Stimulated activated CD4-positive, alpha-beta T cell treated with anti-CD3 and anti-CD28 coated beads, Interleukin-12 subunit alpha, Interleukin-12 subunit beta, amount 100 ng/mL, for 24 hours (primary cell): ENCODE measurements around the gene USP32.
"Not testable (repeated sequence)": the region's sequence is repeated elsewhere in the genome, so short reads cannot be mapped to it uniquely, and the experiment has no call there.

ENCODE experiments used
- DNase-seq, 2 experiments: peaks; one replicate each; pipeline ENCODE4 v3.0.0-alpha.2; 2020; ENCODE audit warnings: low read depth in 2 of 2

USP32 gene

DNA sequence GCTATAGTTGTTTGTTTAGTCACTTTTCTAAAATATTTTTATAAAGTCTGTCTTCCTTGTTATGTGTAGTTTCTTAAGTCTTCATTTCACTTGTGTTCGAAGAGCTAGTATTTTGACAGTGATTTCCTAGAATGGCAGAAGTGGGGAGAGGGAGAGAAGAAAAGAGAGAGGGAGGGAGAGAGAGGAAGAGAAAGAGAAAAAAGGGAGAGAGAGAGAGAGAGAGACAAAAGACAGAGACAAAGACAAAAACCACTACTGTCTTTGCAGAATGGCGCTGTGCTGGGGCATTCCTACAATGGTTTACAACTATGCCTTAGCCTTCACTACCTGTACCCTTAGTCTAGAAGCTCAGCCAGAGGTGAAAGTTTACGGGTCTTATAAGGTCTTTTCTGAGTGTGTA, 151.6 kb downstream of the USP32 start:
- no peak for DNase-seq

DNA sequence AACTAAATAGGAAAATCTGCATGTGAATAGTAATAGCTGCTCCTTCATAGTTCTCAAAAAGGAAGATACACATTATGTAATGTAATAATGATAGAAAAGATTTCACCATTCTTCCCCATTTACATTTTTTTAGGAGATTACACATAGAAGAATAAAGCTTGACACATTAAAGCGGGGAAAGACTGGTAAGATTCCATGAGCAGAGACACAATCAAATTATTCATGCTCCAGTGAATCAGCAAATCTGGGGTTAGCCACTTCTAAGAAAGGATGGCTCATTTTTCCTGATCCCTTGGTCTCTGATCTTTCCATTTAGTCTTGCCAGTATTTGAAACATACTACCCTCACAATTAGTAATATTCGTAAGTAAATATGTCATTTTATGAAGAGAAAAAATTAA, 160.2 kb downstream of the USP32 start:
- DNase-seq: no peak

DNA sequence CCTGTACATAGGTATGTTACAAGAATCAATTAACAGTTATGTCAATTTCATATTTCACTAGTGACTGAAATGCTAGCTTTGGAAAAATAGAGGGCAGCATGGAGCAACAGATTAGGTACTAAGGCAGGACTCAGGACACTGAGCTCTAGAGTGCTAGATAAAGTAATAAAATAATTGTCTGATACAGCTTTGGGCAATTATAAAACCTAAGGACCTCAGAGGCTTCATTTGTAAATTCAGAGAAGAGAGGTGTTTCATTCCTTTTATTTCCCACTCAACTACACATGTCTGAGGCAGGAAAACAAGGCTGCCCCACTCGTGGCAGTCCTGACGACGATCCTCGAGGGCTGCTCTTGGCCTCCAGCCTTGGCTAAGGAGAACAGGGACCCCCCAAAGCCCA, 160.7 kb downstream of the USP32 start:
- no peak for DNase-seq

DNA sequence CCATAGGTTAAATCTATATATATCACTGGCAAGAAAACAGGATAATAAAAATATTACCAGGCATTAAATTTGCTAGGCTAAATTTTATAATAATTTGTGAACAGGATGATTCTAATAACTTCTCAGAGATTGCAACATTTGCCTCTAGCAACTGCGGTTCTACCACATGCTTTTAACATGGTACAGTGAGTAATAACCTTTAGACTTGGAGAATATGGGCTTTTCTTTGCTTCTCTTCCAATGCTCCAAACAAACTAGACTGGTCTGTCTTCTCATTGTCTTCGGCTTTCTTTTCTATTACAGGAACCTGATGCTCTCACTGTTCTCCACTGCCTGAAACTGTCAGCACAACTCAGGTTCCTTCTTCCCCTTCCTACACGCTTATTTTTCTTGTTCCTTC, 161.6 kb downstream of the USP32 start:
- DNase-seq: no peak

DNA sequence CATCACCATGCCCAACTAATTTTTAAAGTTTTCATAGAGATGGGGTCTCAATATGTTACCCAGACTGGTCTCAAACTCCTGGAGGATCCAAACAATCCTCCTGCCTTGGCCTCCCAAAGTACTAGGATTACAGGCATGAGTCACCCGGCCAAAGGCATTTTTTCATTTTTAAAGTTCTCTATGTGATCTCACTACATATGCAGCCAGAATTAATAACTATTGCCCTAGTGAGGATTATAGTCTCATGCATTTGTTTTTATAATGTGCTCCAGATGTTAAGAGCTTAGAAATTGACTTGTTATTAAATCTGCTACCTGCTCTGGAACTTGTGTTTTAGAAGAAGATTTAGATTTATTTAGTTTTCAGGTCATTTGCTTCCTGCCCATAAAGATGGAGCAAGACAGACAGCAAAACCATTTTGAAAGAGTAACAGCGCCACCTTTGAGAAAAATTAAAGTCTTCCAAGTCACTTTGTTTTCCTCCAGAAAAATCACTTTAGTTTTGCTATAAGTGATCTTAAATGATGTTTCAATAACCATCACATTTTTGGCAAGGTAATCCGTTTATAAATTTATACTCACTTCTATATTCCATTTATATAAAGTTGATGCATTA, 162.6 kb downstream of the USP32 start:
- DNase-seq: no peak

DNA sequence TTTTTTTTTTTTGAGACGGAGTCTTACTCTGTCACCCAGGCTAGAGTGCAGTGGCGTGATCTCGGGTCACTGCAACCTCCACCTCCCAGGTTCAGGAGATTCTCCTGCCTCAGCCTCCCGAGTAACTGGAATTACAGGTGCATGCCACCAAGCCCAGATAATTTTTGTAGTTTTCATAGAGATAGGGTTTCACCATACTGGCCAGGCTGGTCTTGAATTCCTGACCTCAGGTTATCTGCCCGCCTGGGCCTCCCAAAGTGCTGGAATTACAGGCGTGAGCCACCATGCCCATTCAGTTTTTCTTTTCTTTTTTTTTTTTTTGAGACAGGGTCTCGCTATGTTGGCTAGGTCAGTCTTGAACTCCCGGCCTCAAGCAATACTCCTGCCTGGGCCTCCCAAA, 164.7 kb downstream of the USP32 start:
- DNase-seq: not testable (repeated sequence)

DNA sequence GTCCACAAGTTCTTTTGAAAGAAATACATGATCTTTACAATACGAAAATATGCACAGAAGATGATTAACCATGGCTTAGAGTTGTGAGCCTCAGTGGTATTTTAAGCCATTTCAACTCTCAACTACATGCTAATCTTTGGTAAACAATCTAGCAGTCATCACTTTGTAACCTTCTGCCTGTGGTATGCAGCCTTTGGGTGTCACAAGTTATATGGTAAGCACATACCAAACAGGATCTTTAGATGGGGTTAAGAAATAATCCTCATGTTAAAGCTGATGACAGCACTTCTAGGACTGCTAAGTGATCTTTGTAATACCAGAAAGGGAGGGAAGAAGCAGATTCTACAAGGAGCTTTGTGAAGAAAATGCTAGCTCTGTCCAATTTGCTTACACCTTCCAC, 167.9 kb downstream of the USP32 start:
- no peak for DNase-seq

DNA sequence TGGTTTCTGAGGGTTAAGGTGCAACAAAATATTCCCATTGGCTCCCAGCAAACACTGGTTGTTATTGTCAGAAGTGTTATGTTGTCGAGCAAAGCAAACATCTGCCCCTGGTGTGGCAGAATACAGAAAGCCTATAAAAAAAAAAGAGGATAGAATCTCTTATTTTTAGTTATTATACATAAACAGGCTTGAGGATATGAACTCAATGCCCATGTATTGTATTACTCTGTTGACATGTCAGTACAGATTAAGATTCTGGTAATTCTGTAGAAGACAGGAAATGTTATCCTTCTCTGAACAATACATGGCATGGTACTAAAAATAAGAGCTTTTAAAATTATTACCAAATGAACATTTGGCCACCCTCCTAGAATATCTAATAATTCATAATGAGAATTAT, 168.5 kb downstream of the USP32 start:
- no peak for DNase-seq

DNA sequence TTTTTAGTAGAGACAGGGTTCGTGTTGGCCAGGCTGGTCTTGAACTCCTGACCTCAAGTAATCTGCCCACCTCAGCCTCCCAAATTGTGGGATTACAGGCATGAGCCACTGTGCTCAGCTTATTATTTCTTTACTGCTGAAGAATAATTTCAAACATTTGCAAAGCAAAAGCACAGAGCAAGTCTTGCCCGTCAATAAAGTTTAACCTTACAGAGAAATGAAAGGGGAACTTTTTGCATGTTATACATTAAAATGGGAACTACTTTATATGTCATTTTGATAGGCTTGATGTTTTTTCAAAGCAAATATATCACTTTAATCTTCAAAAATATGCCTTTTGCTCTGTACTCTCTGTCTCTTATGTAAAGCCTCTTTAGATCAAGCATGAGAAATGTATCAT, 173.2 kb downstream of the USP32 start:
- DNase-seq: not testable (repeated sequence)

DNA sequence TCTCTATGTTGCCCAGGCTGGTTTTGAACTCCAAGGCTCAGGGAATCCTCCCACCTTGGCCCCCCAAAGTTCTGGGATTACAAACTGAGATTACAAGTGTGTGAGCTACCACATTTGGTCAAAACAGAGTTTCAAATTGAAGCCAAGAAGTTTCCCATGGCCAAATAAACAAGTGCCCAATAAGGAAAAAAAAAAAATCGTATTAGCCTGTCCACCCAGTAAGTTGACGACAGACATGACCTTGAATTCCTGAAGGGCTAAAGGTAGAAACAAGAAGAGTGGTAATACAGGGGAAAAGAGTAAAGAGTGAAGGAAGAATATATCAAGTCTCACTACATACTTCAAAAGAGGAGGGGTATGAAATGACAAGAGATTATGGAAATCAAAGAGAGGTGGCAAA, 176.0 kb downstream of the USP32 start:
- DNase-seq: not testable (repeated sequence)

DNA sequence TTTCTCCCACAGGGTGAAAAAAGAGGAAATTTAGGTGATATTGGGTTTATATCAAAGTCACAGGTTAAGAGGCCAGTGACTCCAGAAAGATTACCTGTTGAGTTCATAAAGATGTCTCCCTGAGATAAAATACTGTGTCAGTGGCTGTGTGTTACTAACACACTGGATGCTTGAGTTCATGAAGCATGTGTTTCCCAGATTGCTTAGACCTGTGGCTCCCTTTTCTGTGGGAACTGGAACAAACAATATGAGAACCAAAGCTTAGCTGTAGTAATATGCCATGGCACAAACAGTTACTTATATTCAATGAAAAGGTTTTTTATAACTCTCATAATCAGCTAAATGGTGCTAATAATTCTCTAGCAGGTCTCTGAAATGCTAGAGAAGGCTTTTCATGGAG, 180.7 kb downstream of the USP32 start:
- DNase-seq: not testable (repeated sequence)

DNA sequence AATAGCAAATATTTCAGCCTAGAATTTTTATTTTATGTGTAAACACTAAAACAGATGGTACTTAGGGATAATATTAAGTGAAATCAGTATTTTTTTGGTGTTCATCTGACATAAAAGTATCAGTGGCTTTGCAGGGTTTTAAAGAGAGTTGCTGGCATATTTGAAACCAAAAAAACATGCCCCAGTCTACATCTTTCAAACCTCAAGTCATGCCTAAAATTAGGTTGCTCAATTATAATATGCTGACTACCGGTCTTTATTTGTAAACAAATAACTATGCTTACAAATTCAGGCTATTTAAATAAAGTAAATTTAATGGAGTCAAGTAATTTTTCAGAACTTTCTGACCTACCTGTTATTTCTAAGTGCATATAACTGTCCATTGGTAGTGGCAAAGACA, 183.6 kb downstream of the USP32 start:
- not testable (repeated sequence) for DNase-seq

DNA sequence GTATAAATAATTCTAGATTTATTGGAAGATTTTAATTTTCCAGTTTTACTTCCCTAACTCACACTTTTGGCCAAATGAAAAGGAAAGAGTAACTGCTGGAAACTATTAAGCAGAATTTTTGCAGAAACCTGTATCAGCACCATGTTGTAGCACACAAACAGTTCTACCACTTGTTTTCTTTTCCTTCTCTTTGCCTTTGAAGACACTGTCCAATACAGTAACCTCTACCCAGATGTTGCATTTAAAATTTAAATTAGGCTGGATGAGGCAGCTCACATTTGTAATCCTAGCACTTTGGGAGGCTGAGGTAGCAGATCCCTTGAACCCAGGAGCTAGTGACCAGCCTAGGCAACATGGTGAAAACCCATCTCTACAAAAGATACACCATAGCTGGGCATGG, 186.2 kb downstream of the USP32 start:
- not testable (repeated sequence) for DNase-seq

DNA sequence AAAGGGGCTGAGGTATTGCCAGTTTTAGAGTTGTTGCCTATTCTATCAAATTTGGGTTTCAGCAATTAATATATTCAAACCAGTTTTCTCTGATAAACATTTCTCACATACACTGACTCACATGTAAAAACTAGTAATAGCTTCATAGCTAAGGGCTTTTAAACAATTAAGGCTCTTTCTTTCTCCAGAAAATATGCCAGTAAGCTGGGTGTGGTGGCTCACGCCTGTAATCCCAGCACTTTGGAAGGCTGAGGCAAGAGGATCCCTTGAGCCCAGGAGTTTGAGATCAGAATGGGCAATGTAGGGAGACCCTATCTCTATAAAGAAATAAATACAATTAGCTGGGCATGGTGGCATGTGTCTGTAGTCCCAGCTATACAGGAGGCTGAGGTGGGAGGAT, 193.3 kb downstream of the USP32 start:
- DNase-seq: not testable (repeated sequence)

DNA sequence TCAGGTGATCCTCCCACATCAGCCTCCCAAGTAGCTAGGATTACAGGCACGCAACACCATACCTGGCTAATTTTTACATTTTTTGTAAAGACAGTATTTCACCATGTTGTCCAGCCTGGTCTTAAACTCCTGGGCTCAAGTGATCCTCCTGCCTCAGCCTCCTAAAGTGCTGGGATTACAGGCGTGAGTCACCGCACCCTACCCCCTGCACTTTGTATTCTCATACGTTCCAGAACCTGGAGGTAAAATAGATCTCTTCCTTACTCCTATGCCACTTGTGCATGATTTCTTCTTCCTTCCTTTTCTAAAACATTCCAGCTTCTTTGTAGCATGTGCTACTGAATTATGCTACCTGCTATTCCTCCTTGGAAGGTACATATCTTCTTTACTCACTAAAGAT, 197.8 kb downstream of the USP32 start:
- DNase-seq: not testable (repeated sequence)

DNA sequence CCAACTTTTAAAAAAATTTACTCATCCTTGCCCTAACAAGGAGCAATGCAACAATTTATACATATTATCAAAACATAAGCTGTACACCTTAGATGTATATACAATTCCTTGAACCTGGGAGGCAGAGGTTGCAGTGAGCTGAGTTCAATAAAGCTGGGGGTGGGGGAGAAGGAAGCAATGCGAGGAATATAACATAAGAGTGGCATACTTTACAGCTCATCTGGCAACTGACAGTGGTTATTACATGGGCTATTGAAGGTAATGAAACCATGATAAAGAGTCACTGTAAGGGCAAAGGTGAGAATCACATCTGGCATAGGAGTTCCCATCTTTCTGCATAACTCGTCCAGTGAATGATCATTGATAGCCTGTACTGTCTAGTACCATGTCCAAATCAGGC, 198.5 kb downstream of the USP32 start:
- DNase-seq: no peak

DNA sequence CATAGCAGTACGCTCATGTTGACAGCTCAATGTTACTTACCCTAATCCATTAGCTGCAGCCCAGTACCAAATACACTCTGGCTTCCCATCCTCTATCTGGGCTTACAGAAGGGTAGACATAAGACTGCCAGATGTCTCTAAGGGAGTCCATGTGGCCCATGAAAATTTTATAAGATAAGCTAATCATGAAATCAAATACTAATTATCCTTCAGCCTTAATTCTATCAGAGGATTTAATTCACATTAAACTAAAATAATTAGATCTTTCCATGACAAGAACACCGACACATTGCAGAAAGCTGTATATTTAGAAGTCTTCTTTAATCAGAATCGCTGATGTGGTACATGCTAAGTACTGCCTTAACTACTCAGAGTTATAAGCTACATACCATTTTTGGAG, 198.9 kb downstream of the USP32 start:
- DNase-seq: not testable (repeated sequence)

DNA sequence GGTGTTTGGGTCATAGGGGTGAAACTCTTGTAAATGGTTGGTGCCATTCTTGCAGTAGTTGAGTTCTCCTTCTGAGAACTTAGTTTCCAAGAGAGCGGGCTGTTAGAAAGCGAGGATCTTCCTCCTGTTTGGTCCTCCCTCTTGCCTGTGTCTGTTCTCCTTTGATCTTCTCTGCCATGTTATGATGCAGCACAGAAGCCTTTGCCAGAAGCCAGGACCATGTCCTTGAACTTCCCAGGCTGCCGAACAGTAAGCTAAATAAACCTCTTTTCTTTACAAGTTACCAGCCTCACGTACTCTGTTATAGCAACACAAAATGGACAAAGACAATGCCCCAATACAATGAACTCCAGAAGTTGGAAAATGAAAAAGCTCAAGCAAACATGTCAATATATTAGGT, 201.9 kb downstream of the USP32 start:
- DNase-seq: not testable (repeated sequence)

DNA sequence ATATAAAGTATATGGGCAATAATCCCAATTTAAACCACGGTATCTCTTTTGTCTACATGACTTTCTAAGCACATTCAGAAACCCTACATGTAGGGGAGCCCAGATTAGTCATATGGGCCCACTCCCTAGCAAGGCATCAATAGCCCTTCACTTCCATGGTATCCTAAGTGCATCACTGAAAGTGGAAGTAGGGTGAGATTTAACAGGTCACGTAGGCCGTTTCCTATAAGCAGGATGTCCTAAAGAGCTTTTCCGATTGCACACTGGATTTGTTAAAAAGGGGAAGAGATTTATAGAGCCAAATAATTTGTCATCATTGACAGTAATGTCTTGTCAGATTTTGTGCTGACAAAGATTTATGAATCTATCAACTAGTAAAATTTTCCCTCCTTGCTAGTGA, 203.2 kb downstream of the USP32 start:
- no peak for DNase-seq

DNA sequence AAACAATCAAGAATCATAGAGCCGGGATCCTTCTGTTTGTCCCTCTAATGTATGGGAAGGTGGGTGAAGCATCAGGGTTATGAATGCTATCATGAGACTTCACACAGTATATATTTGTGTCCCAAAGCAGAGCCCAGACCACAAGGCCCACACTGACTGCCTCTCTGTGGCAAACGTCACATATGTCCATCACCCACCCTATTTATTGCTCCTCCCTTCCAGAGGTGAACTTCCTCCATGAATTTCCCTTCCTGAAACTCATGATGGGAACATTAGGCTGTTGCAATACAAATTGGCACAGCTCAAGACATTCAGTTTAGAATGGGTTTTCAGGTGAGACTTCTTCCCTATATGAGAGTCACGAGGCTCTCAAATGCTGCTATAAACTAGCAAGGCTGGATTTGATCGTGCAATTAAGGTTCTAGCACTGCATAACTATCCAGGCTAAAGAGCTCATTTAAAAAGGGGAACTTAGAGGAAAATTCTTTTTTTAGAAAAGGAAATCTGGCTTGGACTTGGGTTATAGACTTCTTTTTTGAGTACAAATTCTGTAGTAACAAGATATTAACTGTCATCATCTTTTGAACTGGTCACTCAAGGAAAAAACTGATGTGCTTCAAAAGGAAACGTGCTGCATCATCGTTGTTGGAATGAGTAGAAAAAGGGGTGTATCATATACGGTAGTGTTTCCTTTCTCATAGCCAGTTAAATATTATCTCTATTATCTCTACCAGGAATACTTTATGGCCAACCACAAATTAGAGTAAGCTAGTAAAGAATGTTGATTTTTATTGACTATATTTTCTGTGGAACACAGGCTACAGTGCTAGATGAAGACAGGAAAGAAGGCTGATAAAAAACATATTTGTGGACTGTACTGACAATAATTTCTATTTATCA, 204.8 kb downstream of the USP32 start:
- DNase-seq: not testable (repeated sequence)

DNA sequence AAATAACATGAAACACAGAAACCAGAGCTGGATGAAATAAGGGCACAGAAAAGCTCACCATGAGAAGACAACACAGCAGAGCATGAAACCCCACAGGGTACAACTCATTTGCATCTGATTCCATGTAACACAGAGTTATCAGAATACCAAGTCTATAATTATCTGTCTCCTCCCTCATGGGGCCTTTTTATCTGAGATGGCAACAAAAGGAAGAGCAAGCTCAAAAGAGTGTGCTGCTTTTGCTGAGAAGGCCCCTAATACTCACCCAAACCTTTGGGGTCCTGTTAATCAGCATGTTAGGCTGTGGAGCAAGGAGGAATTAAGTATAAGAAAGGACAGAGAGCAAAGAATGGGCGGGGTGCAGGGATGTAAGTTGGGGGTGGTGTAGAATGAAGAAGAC, 205.6 kb downstream of the USP32 start:
- not testable (repeated sequence) for DNase-seq

DNA sequence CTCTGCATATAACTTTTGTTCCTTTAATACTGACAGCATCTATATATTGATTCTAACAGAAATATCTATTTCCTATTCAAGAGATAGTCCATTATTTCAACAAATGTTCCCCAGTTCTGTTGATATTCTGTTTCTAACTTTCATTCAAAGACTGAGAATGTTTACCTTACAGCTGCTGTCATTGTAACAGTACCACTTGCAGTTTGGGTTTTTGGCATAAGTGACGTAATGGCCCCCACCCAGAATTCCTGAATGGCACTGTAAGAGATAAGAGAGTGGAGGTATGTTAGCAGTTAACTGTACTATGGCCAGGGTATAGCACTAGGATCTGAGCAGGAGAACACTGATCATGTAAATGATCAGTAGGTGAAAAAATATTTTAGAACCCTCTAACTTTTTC, 211.6 kb downstream of the USP32 start:
- not testable (repeated sequence) for DNase-seq

DNA sequence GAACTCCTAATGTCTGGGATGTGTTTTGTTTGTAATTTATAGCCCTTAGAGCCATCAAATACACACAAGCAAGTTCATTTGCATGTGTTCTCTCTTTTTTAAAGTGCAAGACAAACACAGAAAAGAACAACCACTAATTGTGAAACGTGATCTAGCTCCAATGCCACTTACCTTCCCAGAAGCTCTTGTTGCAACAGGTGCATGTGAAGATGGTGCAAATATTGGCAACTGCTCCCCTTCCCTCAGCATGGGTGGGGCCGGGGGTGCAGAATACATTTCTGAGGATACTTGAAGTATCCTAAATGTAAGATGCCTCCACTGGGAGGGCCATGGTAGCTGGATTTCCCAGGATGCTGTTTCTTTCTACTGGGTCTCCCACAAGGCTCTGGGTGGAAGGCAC, 213.8 kb downstream of the USP32 start:
- not testable (repeated sequence) for DNase-seq
